ENCODE measurements around the gene TTC16.

Gene TTC16

DNA sequence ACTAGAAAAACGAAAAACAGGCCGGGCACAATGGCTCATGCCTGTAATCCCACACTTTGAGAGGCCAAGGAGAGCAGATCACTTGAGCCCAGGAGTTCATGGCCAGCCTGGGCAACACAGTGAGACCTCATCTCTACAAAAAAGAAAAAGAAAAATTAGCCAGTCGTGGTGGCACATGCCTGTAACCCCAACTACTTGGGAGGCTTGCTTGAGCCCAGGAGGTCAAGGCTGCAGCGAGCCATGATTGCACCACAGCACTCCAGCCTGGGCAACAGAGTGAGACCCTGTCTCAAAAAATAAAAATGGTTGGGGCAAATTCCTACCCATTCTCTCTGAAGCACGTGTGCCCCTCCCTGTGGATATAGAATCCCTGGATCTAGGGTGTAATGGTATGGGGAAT, 17.5 kb upstream of the TTC16 start:
- no peak for DNase-seq

- DNase-seq, result no peak
Measured at GRCh38 chr9:127698985-127699670, 16.8 kb upstream of the TTC16 start.

GRCh38 chr9:127700140-127700539, 15.7 kb upstream of the TTC16 start:
- DNase-seq, result no peak

- no peak for DNase-seq
Measured at GRCh38 chr9:127700594-127701255, 15.2 kb upstream of the TTC16 start.

GRCh38 chr9:127703289-127703946, 12.5 kb upstream of the TTC16 start:
- DNase-seq, result no peak

DNA sequence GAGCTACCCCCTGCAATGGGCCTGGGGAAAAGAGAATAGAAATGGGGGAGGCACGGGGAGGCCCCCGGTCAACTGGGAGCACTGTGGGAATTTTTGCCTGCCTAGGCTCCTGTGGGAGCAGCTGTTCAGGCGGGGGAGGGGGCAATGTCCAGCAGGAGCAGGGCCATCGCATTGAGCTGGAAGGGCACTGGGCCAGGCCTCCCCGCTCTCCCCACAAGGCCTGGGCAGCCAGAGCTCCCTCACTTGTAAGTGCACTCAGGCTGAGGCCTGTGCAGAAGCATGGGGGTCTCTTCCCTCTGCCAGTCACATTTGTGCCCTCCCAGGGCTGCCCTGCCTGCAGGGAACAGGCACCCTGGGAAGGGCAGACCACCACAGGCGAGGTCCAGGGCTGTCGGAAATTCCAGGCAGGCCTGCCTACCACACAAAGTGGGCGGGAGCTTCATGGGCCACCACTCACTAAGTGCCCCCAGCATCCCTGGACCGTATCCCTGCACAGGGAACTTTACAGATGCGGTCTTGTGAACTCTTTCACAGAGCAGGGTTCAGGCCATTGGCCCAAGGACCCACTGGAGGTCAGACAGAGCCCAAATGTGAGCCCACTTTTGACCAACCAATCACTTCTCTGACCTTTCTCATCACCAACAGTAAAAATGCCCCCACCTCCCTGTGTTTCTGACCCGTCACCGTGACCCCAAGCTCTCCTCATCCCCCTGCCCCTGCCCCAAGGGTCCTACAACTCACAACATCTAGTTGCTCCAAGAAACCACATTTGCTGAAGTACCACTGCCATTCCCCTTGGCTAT, 10.1 kb upstream of the TTC16 start:
- no peak for DNase-seq

GRCh38 chr9:127706836-127707241, 9.0 kb upstream of the TTC16 start, which contains the start of gene CFAP157:
TSS of gene CFAP157 (plus strand) at chr9:127706988. CDS start at chr9:127707032, 44 bp downstream.
- DNase-seq, result no peak

- DNase-seq, result no peak
Measured at GRCh38 chr9:127707766-127708165, 8.1 kb upstream of the TTC16 start.

DNA sequence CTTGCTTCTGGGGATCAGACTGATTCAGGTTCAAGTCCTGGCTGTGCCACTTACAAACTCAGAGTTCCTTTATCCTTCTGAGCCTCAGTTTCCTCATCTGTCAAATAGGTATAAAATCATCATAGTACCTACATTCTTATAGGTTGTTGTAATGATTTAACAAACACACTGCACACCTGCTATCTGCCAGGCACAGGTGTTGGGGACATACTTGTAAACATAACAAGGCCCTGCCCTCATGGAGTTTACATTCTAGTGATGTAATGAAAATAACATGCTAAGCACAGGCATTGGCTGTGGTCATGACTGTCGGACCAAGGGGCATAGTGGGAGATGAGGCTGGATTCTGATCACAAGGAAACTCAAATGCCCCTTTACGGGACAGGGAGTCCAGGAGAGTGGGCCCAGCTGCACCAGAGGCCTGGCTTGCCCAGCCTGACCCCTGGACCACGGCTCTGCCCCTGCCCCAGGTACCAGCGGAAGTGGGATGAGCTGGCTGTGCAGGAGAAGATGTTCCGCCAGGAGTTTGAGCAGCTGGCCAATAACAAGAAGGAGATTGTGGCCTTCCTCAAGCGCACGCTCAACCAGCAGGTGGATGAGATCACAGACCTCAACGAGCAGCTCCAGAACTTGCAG, 6.8 kb upstream of the TTC16 start:
- DNase-seq, result no peak

- no peak for DNase-seq
Measured at GRCh38 chr9:127710204-127710783, 5.6 kb upstream of the TTC16 start.

DNA sequence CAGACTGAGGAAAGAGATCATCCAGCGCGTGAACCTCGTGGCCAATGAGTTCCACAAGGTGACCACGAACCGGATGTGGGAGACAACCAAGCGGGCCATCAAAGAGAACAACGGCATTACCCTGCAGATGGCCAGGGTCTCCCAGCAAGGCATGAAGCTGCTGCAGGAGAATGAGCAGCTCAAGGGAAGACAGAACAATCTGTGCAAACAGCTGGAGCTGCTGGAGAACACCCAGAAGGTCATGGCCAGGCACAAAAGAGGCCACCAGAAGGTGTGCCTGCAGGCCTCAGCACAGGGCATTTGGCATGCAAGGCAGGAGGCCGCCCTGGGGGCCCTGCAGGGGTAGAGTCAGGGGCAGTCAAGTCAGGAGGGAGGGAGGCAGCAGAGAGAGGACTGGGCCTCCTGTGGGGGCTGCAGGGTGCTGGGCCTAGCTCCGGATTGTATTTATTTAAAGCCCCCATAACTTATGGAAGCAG, 4.6 kb upstream of the TTC16 start:
- no peak for DNase-seq

DNA sequence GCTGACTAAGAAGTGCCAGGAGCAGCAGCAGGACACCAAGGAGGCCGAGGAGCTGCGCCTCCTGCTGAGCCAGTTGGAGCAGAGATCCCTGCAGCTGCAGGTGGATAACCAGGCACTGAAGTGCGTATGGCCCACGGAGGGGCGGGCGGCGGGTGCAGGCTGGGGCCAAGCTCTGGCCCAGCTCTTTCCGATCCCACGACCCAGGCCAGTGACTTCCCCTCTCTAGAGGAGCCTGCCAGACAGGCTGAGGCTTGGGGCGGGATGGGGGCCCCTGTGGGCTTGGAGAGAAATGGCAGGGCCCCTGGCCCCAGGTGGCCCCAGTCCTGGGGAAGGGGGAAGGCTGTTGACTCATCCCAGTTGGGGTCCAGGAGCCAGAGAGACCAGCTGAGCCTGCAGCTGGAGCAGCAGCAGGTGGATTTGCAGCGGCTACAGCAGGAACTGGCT, 4.0 kb upstream of the TTC16 start:
- DNase-seq, result no peak

GRCh38 chr9:127712371-127712770, 3.5 kb upstream of the TTC16 start:
- no peak for DNase-seq

DNA sequence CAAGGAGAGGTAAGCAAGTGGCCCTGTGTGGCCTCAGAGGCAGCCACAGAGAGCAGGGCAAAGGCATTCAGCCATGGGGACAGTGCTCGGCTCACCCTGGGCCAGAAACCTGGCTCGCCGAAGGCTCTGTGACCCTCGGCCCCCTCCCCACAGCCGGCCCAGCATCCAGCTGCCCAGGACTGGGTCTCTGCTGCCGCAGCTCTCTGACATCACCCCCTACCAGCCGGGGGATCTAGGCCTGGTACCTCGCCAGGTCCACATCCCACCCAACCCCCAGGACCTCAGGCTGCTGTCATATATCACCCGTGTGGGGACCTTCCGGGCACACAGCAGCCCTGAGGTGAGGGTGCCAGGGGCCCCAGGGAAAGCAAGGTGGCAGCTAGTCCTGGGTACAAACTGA, 3.0 kb upstream of the TTC16 start:
- DNase-seq, result no peak

GRCh38 chr9:127714020-127714750, 1.7 kb upstream of the TTC16 start:
- no peak for DNase-seq

GRCh38 chr9:127714951-127715469, 869 bp upstream of the TTC16 start:
- no peak for DNase-seq

DNA sequence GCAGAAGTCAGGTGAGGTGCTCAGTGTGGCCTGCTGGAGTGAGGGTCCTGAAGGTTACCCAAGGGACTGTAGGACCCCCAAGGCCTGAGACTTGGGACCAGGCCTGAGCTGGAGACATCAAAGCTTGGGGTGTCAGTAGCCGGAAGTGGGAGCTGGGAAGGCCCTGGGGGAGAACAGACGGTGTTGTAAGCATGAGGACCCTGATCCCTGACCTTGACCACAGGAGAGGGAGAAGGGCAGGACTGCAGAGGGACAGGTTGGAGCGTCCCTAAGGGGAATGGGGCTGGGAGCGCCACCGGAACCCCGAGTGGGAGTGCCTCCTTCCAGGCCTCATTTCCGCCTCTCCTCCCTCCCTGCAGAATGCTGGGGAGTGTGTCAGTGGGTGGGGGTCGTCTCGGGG, 533 bp downstream of the TTC16 start:
- DNase-seq, result no peak

DNA sequence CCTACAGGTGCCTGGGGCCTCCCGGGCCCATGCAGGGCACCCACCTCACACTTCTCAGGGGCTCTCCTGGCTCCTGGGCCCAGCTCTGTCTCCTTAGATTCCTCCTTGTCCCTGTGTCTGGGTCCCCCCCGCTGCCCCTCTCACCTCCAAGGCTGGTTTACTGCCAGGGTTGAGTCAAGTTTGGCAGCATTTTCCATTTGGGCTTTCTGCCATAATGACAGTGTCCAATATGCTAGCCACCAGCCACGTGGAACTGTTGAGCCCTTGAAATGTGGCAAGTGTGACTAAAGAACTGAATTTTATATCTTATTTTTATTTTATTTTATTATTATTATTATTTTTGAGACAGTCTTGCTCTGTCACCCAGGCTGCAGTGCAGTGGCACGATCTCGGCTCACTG, 1.9 kb downstream of the TTC16 start:
- no peak for DNase-seq

- DNase-seq, result no peak
Measured at GRCh38 chr9:127720031-127720864, 4.4 kb downstream of the TTC16 start.

GRCh38 chr9:127720865-127721227, 5.0 kb downstream of the TTC16 start:
- no peak for DNase-seq

Measured in NCI-H2107 (cell line).